ENCODE data around the gene DPY19L2.
"Not testable (repeated sequence)": the region's sequence is repeated elsewhere in the genome, so short reads cannot be mapped to it uniquely, and the experiment has no call there.

Gene DPY19L2

DNA sequence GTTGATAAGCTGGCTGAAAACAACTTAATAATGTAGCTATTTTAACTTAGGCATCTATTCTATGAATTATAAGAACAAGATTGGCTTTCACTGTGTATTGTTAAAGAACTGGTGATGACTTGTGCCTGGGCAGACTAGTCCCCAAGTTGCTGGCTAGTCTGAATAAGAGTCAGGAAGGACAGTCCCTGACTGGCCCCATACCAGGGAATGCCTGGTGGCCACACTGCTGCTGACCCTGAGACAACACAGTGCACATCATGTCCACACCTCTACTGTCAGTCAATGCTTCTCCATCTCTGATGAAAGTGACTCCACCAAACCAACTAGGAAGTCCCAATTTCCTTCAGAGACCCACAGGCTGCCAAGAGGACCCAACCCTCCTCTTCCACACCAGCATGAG, 130.5 kb downstream of the DPY19L2 start:
- not testable (repeated sequence) for DNase-seq

- not testable (repeated sequence) for DNase-seq
These were observed 138.7 kb downstream of the DPY19L2 start for GRCh38 chr12:63529641-63530040.

- DNase-seq, result no peak
These were observed 142.5 kb downstream of the DPY19L2 start for GRCh38 chr12:63525831-63526230.

DNA sequence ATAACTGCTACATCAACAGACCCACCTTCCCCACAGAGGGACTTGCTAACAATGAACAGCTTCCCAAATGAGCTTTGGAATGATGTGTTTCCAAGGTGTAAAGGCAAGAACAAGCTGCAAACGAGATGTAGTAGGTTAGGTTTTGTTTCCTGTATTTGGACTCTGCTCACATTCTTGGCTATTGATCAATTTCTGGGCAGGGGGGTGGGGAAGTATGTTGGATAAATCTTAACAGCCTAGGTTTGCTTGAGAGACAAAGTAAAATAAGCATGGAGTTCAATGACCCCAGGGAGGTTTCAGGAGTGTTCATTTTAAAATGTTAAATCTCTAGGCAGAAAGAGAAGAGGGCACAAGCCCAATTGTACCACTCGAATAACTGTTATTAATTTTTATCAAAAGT, 146.6 kb downstream of the DPY19L2 start:
- no peak for DNase-seq
